KMS-11 (cell line): Measurements from ENCODE around the gene GPR26.

Experiments used
- H2AFZ ChIP-seq: fragments of 200-600 bp; sonication (generic); 2 replicates; pipeline ENCODE4 v1.6.1; 2016; ENCODE audit warnings: antibody characterized with exemption, mixed run types, low read depth
- H3K27ac ChIP-seq: fragments of 200-600 bp; sonication (generic); 2 replicates; pipeline ENCODE4 v1.6.1; 2016; ENCODE audit warnings: mild to moderate bottlenecking, mixed run types
- H3K27me3 ChIP-seq: fragments of 200-600 bp; sonication (generic); 2 replicates; pipeline ENCODE4 v1.6.1; 2017; ENCODE audit warnings: mild to moderate bottlenecking, low read depth, mixed run types, moderate library complexity; ENCODE audit not compliant: insufficient read depth
- H3K36me3 ChIP-seq: fragments of 200-600 bp; sonication (generic); 2 replicates; pipeline ENCODE4 v1.6.1; 2017; ENCODE audit warnings: mild to moderate bottlenecking, mixed run types; ENCODE audit not compliant: insufficient read depth
- H3K4me1 ChIP-seq: fragments of 200-600 bp; sonication (generic); 2 replicates; pipeline ENCODE4 v1.6.1; 2016; ENCODE audit warnings: mild to moderate bottlenecking, low read depth, mixed run types; ENCODE audit not compliant: poor library complexity, severe bottlenecking
- H3K4me2 ChIP-seq: fragments of 200-600 bp; sonication (generic); 2 replicates; pipeline ENCODE4 v1.7.0; 2016; ENCODE audit warnings: mild to moderate bottlenecking, mixed run types
- H3K4me3 ChIP-seq: fragments of 200-600 bp; sonication (generic); IDR thresholded peaks from 2 replicates; pipeline ENCODE4 v1.6.1; 2017; ENCODE audit warnings: low read depth, low read length, mixed read lengths; ENCODE audit not compliant: insufficient read depth
- H3K79me2 ChIP-seq: fragments of 200-600 bp; sonication (generic); 2 replicates; pipeline ENCODE4 v1.6.1; 2016; ENCODE audit warnings: low read depth, mixed run types; ENCODE audit not compliant: insufficient read depth
- H3K9ac ChIP-seq: fragments of 200-600 bp; sonication (generic); 2 replicates; pipeline ENCODE4 v1.6.1; 2016; ENCODE audit warnings: mild to moderate bottlenecking, mixed run types
- H4K20me1 ChIP-seq: fragments of 200-600 bp; sonication (generic); 2 replicates; pipeline ENCODE4 v1.6.1; 2016; ENCODE audit warnings: mild to moderate bottlenecking, mixed run types; ENCODE audit not compliant: insufficient read depth
- CTCF ChIP-seq: fragments of 200-600 bp; sonication (generic); conservative IDR thresholded peaks from 2 replicates; pipeline ENCODE4 v1.6.1; 2017; ENCODE audit warnings: low read depth, mild to moderate bottlenecking, antibody characterized with exemption, low read length, moderate library complexity, mixed read lengths

Gene GPR26

GRCh38 chr10:123648595-123648994 lies 17.6 kb upstream of the GPR26 start:
- no peaks in the 10 kb centered on the region for H3K79me2 ChIP-seq
- H3K27me3 ChIP-seq, result no peaks in the 10 kb centered on the region
- H4K20me1 ChIP-seq, result no peaks in the 10 kb centered on the region
- no peak overlapping the region for H2AFZ ChIP-seq
- no peak overlapping the region for H3K4me2 ChIP-seq
- H3K4me3 ChIP-seq, result no peak overlapping the region
- TF ChIP-seq CTCF, result no peak
- no peaks in the 10 kb centered on the region for H3K36me3 ChIP-seq
- H3K4me1 ChIP-seq, result no peaks in the 10 kb centered on the region
- no peak overlapping the region for H3K27ac ChIP-seq
- H3K9ac ChIP-seq, result no peak overlapping the region

GRCh38 chr10:123649676-123650075 lies 16.5 kb upstream of the GPR26 start:
- Histone ChIP-seq H3K27me3 (no peaks in the 10 kb centered on the region), H3K4me3 (no peak overlapping the region), H3K36me3 (no peaks in the 10 kb centered on the region), H3K79me2 (no peaks in the 10 kb centered on the region), H3K9ac (no peak overlapping the region), H4K20me1 (no peaks in the 10 kb centered on the region), H2AFZ (no peak overlapping the region), H3K4me1 (no peaks in the 10 kb centered on the region), H3K27ac (no peak overlapping the region), H3K4me2 (no peak overlapping the region)
- no peak for TF ChIP-seq CTCF

- Histone ChIP-seq H3K9ac (no peak overlapping the region), H3K27me3 (no peaks in the 10 kb centered on the region), H4K20me1 (no peaks in the 10 kb centered on the region), H3K4me2 (no peak overlapping the region), H3K4me1 (no peaks in the 10 kb centered on the region), H3K36me3 (no peaks in the 10 kb centered on the region), H3K4me3 (no peak overlapping the region), H2AFZ (no peak overlapping the region), H3K79me2 (no peaks in the 10 kb centered on the region), H3K27ac (no peak overlapping the region)
- no peak for TF ChIP-seq CTCF
Observed at GRCh38 chr10:123651421-123652047, 14.6 kb upstream of the GPR26 start.

- TF ChIP-seq CTCF, result no peak
- Histone ChIP-seq H3K79me2 (no peaks in the 10 kb centered on the region), H3K4me2 (no peak overlapping the region), H4K20me1 (no peaks in the 10 kb centered on the region), H3K27ac (no peak overlapping the region), H3K27me3 (no peaks in the 10 kb centered on the region), H3K4me1 (no peaks in the 10 kb centered on the region), H3K4me3 (no peak overlapping the region), H2AFZ (no peak overlapping the region), H3K36me3 (no peaks in the 10 kb centered on the region), H3K9ac (no peak overlapping the region)
Observed at GRCh38 chr10:123655751-123656150, 10.4 kb upstream of the GPR26 start.
